ENCODE data around the gene ZNF532. TPM values are rescaled to one million over a fixed set of nuclear protein-coding genes. Genes with fewer than 3 reads are reported as not detected.

The ZNF532 gene
- total and polyA plus RNA-seq, 2 experiments from 2014 or later = 28.2 to 108 TPM

DNA sequence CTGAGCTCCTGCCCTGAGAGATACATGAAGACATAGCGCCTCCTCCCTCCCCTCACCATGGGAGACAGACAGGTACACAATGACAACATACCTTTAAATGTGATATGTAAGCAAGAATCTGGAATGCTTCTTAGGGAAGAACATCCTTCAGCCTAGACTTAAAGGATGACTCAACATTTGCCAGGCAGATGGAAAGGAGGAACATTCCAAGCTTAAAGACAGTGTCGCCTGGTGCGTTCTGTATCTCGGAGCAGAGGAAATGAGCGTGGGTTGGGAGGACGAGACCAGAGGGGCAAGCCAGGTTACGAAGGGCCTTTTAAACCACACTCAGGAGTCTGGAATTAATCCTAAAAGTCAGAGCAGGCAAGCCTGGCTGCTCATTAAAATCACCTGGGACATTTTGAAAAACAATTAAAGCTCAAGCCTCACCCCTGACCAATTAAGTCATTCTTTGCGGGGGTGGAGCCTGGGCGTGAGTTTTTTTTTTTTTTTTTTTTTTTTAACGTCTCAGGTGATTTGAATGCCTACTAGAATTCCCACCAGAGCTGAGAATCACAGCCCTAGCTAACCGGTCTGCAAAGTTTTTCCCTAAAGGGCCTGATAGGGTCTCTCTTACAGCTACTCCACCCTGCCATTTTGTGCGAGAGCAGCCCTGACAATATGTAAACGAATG lies 143.8 kb downstream of the ZNF532 start:
- peak in 1 of 2 donors; percentile 76 for DNase-seq (ENCODE audit: low read depth in 1 of 2, low spot score in 1 of 2)
- H3K27me3 ChIP-seq = no peaks in the 10 kb centered on the region
- no peaks in the 10 kb centered on the region for H3K36me3 ChIP-seq
- H3K4me1 ChIP-seq (ENCODE audit: low read depth) = peaks cover 6% of the 10 kb centered on the region
- no peak overlapping the region for H3K27ac ChIP-seq
- no peak overlapping the region for H3K4me3 ChIP-seq
- H3K9me3 ChIP-seq (ENCODE audit: low read depth) = no peaks in the 10 kb centered on the region
- TF ChIP-seq CTCF (IDR thresholded peaks at IDR 0.05; ENCODE audit: low read depth, low read length) = no peak

GRCh38 chr18:59009846-59010245 lies 145.2 kb downstream of the ZNF532 start:
- no peaks in the 10 kb centered on the region for H3K9me3 ChIP-seq (ENCODE audit: low read depth)
- TF ChIP-seq CTCF (IDR thresholded peaks at IDR 0.05; ENCODE audit: low read depth, low read length) = no peak
- DNase-seq (ENCODE audit: low read depth in 1 of 2, low spot score in 1 of 2) = no peak
- H3K4me3 ChIP-seq = no peak overlapping the region
- no peaks in the 10 kb centered on the region for H3K27me3 ChIP-seq
- no peaks in the 10 kb centered on the region for H3K36me3 ChIP-seq
- no peak overlapping the region for H3K27ac ChIP-seq
- peaks cover 6% of the 10 kb centered on the region for H3K4me1 ChIP-seq (ENCODE audit: low read depth)

DNA sequence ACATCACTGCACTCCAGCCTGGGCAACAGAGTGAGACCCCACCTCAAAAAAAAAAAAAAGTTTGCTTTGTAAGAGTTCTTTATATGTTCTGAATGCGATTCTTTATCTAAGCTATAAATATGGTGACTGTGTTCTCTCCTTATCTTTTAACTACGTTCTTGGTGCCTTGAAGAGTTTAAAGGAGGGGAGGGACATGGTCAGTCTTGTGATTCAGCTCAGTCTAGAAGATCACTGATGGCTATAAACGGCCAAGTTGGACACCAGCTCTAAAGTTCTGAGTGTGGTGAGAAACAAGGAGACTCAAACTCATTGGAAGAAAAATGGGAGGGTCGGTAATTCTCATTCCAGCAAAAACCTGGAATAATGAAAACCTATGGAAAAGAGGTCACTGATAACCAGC lies 146.6 kb downstream of the ZNF532 start:
- Histone ChIP-seq H3K4me1 (ENCODE audit: low read depth) (no peaks in the 10 kb centered on the region), H3K27me3 (no peaks in the 10 kb centered on the region), H3K36me3 (no peaks in the 10 kb centered on the region), H3K9me3 (ENCODE audit: low read depth) (no peaks in the 10 kb centered on the region), H3K4me3 (no peak overlapping the region), H3K27ac (no peak overlapping the region)
- TF ChIP-seq CTCF (IDR thresholded peaks at IDR 0.05; ENCODE audit: low read depth, low read length) = no peak
- no peak for DNase-seq (ENCODE audit: low read depth in 1 of 2, low spot score in 1 of 2)

GRCh38 chr18:59011786-59012185 lies 147.1 kb downstream of the ZNF532 start:
- Histone ChIP-seq H3K36me3 (no peaks in the 10 kb centered on the region), H3K4me1 (ENCODE audit: low read depth) (no peaks in the 10 kb centered on the region), H3K9me3 (ENCODE audit: low read depth) (no peaks in the 10 kb centered on the region), H3K27ac (no peak overlapping the region), H3K4me3 (no peak overlapping the region), H3K27me3 (no peaks in the 10 kb centered on the region)
- no peak for DNase-seq (ENCODE audit: low read depth in 1 of 2, low spot score in 1 of 2)
- no peak for TF ChIP-seq CTCF (IDR thresholded peaks at IDR 0.05; ENCODE audit: low read depth, low read length)

DNA sequence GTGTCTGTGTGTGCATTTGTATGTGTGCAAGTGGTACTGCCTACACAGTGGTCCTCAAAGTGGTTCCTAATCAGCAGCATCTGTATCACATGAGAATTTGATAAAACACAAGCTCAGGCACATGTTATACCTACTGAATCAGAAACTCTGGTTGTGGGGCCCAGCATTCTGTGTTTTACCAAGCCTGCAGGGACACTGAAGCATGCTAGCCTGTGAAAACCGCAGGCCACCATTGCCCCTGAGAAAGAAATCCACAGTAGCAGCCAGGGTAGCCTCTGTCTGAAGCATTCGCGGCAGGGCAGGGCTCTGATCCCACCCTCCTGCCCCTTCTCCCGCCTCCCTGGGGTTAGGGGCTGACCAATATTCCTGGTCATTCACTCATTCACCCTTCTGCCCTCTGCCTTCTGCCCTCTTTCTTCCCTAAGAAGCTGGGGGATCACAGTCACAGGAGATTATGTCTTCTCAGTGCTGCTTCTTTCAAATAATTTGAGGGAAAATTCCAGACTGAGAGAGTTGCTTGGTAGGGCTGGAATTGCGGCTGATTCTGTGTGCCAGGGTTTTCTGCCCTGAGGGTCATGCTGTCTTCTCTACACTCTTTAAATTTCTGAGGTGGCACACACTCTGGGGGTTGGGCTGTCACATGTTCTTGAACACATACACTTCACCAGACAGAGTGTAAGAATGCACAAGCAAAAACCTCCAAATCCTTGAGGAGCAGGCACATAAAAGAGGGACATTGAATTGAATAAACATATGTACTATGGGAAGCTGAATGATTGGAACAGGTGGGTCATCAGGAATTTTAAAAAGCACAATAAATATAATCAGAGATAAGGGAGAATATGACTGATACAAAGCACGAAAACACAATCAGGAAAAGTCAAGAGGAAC lies 148.4 kb downstream of the ZNF532 start:
- H3K27me3 ChIP-seq = no peaks in the 10 kb centered on the region
- no peaks in the 10 kb centered on the region for H3K9me3 ChIP-seq (ENCODE audit: low read depth)
- no peak for TF ChIP-seq CTCF (IDR thresholded peaks at IDR 0.05; ENCODE audit: low read depth, low read length)
- H3K4me3 ChIP-seq = no peak overlapping the region
- no peaks in the 10 kb centered on the region for H3K36me3 ChIP-seq
- H3K4me1 ChIP-seq (ENCODE audit: low read depth) = no peaks in the 10 kb centered on the region
- no peak for DNase-seq (ENCODE audit: low read depth in 1 of 2, low spot score in 1 of 2)
- no peak overlapping the region for H3K27ac ChIP-seq

Data from cardiac muscle cell (in vitro differentiated cells and primary cell).